Activated CD4-positive, alpha-beta T cell treated with anti-CD3 and anti-CD28 coated beads, Interleukin-2, Interleukin-6, amounts not matched to agents 100 ng/mL and 50 ng/mL, durations not matched to agents 16 hours and 8 hours (primary cell): Measurements from ENCODE around the gene IFNAR2.

Experiments
- DNase-seq: peaks from one replicate; pipeline ENCODE4 v3.0.0-alpha.2; 2020

IFNAR2 gene

DNA sequence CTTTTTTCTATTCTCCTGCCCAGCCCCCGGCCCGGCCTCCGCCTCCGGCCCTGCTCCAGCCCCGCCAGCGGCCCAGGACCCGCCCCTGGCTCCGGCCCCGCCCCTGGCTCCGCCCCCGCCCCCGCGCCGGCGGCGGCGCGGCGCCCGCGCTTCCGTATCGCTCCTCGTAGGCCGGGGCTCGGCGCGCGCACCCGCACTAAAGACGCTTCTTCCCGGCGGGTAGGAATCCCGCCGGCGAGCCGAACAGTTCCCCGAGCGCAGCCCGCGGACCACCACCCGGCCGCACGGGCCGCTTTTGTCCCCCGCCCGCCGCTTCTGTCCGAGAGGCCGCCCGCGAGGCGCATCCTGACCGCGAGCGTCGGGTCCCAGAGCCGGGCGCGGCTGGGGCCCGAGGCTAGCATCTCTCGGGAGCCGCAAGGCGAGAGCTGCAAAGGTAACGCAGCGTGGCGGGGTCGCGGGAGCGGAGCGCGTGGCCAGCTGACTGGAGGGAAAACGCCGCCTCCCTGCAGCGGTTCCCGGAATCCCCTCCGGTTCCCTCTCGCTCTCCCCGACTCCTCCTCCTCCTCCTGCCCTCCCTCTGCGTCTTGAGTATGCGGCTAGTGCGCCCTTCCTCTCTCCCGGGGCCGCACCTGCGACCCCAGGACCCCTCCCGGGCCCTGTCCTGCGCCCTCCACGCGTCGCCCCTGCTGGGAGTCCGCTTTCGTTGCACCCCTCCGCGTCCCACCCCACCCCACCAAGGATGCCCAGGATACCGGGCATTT lies at the start of gene IFNAR2:
TSS of gene IFNAR2 (plus strand) at position 155 of the 761 bp plus-strand sequence. CDS start 11,985 bp downstream, outside the sequence.
- peak; percentile 79 for DNase-seq

DNA sequence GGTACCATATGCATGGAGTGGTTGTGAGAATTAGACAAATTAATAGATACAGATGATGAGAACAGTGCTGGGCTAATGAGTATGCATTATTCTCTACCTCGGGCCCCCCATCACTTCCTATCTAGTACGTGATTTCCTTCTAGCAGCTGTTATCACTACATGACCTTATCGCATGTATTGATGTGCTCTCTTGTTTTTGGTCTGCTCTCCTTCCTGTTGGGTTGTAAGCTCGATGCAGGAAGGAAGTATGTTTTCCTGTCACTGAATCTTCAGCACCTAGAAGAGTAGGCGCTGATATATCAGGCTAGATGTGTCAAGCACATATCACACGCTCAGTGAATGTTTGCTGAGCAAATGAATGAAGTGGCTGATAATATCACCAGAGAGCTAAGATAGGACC lies 43.9 kb upstream of the IFNAR2 start:
- peak; percentile 49 for DNase-seq

DNA sequence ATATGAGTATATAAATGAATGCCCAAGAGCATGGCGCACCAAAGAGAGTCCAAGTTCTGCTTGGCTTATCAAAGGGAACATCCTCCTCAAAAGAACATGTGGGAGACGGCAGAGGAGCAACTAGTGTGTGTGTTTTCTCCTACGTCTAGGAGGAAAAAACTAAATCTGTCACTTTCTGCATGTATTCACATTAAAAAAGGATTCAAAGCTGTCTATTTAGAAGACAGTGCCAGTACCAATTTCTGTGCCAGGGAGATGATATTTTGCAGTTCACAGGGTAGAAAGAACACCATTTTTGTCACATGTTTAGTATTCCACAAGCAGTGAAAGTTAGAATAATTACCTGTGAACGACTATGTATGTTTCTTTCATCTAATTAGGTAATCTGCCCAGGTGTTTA lies 42.5 kb upstream of the IFNAR2 start:
- no peak for DNase-seq

- no peak for DNase-seq
These were observed 40.5 kb upstream of the IFNAR2 start for GRCh38 chr21:33189237-33189636.

GRCh38 chr21:33189824-33190223 lies 39.9 kb upstream of the IFNAR2 start:
- DNase-seq, result no peak

- peak; percentile 71 for DNase-seq
These were observed 32.8 kb upstream of the IFNAR2 start for GRCh38 chr21:33196941-33197374.

DNA sequence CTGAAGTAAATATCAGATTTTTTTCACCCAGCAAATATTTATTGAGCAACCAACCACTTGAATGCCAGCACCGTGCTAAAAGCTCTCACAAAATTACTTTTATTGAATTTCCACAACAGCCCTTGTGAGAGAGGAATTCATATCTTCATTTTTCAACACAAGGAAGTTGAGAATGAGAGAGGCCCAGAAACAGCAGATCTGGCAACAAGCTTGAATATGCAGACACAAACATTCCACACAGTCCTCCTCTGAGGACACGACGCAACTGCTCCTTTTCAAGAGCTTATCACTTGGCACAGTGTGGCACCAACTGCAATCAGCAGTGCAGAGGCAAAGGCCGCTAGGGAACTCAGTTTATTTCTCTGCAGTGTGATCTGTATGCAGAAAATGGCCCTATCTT lies 32.2 kb upstream of the IFNAR2 start:
- DNase-seq, result no peak

GRCh38 chr21:33198346-33199099 lies 31.2 kb upstream of the IFNAR2 start:
- DNase-seq, result no peak

DNA sequence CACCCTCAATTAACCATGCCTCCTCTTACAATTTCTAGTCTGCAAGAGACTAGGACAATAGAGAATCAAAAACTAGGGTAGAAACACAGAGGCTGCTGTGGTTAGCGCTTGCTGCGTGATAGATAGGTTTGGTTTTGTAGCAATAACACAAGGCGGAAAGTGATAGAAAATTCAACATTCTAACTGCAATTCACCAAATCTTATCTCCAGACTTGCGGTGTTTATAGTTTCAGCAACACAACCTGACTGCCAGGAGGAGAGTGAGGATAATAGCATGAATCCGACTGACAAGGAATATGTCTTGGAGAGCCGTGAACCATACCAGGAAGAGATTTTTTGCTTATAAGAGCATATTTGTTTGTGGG lies 30.7 kb upstream of the IFNAR2 start:
- DNase-seq, result no peak

DNA sequence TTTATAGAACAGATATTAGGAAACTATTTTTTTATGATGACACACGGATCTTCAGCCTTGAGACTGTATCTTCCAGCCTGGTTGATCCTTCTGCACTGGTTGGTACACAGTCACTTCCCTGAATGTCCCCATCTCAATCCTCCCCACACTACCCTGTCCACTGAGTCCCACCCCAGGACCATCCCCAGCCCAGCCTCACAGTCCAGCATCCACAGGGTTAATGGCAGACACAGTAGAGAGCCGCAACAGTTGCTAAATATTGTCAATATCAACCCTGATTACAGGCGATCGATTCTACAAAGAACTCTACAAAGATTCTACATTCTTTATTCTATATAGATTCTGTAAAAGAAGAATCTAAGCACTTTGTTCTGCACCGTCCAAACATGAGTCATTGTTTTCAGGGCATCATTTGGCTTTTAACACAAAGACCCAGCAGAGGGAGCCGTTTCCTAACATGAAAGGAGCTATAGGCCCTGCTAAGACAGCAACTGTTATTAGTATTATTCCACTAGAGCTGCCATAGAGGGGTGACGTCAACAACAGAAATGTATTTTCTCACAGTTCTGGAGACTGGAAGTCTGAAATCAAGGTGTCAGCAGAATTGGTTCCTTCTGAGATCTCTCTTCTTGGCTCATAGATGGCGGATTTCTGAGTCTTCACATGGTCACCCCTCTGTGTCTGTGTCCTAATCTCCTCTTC lies 30.1 kb upstream of the IFNAR2 start:
- DNase-seq, result peak; percentile 86

GRCh38 chr21:33201956-33202355 lies 27.8 kb upstream of the IFNAR2 start:
- no peak for DNase-seq

DNA sequence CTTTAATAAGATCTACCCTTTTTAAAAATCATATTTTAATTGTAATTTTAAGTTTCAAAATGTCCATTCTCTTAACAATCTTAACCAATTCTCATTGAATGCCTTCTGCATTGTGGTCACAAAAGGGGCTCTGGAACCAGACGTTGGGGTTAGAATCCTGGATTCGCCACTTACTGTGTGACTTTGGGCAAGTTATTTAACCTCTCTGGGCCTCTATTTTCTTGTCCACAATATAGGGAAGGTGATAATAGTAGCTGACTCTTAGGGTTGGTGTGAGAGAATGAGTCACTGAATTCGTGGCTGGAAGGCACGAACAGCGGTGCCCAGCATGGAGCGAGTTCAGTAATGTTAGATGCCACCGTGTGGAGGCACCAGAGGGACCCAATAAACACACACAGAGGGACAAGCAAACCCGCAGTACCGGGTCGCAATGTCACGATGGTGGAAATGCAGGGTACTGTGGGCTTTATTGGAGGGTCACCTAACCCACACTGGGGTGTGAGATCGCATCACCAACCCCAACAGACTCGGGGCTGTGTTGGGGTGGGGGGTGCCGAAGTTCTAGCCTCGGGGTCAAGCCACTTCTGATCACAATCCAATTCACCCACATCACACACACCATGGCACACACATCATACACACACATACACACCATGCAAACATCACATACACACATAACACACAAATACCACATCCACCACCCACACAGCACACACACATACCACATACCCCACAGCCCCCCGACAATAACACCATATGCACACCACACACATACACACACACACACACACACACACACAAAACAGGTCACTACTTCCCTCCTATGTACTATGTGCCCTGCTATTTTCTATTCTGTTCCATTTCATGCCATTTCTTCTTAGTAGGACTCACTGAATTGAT lies 27.0 kb upstream of the IFNAR2 start:
- DNase-seq, result no peak

DNA sequence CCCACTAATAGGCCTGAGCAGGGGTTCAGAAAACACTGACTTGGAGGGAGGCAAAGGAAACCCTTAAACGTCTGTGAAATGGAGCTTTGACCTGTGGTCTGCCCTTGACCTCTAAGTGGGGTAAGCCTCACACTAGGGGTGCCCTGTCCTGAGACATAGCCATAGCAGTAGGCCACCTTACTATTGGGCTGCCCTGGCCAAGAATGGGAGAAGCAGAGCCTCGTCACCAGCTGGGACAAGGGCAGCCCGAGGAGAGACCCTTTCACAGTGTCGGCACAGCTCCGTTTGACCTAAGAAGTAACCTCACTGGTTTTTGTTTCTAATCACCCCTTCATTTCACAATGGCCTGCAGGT lies 26.4 kb upstream of the IFNAR2 start:
- DNase-seq, result no peak

DNA sequence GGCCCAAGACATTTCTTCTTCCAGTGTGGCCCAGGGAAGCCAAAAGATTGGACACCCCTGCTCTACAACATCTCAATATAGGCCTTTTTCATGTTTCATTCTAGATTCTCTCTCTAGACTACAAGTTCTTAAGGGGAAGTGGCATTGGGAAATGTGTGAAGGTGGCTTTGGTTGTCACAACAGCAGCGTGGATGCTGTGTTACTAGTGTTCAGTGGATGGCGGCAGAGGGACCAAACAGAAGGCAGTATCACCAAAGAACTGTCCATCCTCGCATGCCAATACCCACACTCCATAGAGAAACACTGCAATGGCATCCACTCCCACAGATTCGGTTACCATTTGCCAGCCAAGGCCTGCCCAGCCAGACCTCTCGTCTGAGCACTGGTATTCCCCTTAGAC lies 24.3 kb upstream of the IFNAR2 start:
- DNase-seq, result no peak

DNA sequence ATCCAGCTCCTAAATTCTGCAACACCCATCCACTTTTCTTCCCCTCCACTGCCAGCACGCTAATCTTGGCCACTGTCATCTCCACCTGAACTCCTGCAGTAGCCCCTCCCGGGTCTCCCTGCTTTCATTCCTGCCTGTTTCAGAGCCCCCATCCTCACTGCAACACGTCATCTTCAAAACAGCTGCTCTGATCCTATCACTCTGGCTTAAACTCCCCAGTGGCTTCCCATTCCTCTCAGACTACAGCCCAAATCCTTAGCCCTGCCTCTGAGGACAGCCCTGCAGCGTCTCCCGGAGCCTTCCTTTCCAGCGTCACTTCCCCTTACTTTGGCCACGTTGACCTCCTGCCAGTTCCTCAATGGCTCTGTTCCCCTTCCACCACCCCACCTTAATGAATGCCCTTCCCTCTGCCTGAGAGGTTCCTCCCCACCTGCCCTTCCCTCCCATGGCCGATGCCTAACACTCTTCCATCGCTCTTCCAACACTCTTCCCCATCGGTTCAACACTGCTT lies 22.9 kb upstream of the IFNAR2 start:
- DNase-seq, result no peak

DNA sequence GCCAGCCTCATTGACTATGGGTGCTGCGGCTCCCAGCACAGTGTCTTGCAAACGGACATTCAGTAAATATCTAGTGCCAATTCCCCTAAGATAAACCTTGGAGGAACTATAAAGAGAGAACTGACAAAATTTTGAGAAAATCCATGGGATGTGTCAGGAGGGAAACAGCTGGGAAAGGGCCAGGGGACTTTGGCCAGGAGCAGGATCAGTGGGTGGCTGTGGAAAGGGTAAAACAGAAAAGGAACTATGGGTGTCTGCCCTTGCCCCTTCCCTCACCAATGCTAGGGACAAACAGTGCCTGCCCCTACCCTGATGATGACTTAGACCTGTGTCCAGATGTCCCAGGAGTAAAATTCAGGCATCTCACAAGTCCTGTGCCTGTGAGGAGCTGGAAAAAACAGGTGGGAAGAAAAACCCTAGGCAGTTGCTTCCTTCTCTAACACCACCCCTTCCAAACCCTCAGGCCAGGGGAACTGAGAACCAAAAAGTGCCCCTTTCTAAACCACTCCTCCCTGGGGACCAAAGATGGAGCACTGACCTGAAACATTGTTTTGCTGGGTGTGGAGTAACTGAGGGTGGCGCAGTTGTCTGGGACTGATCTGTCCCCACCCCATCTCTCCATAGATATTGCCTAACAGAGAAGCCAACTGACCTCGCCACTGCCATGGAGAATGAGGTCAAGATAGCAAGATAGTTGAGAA lies 22.1 kb upstream of the IFNAR2 start:
- DNase-seq, result no peak

GRCh38 chr21:33208534-33208933 lies 21.2 kb upstream of the IFNAR2 start:
- no peak for DNase-seq

GRCh38 chr21:33211305-33211704 lies 18.4 kb upstream of the IFNAR2 start:
- no peak for DNase-seq

DNA sequence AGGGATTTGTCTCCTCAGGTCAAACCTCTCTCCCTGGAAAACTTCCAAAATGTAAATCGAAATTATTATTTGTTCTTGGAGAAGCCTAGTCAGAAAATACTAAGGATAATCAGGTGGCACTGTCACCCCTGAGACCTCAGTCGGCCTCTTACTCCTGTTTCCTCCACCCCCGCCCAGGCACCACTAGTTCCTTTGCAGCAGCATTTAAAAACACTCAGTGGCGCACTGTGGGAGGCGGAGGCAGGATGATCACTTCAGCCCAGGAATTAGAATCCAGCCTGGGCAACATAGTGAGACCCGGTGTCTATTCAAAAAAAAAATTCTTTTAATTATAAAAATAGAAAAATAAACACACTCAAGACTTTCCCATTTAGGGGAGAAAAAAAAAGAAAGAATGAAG lies 18.0 kb upstream of the IFNAR2 start:
- no peak for DNase-seq

DNA sequence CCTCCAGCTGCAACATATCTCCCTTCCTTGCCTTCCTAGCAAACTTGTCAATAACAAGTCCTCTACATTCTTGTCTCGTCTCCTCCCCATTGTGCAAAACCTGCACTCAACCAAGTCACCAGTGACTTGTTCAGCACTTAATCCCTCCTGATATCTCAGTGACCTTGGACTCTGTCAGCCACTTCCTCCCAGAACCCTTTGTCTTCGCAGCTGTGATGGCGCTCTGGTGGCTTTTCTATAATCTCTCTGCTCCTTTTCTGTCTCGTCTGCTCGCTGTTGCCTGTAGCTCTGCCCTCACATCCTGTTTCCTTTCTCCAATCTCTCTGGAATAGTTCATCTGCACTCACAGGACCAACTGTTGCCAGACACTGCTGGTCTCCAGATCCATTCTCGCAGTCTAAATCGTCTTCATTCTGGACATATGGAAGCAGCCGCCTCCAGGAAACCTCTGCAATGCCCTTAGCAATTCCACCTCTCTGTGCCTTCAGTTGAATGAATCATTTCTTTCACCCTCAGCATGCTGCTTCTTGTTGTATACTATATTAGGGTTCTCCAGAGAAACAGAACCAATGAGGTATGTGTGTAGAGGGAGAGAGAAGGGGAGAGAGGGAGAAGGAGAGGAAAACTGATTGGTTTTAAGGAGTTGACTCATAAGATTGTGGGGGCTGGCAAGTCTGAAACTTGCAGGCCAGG lies 17.4 kb upstream of the IFNAR2 start:
- DNase-seq, result no peak

GRCh38 chr21:33214056-33214455 lies 15.7 kb upstream of the IFNAR2 start:
- no peak for DNase-seq
